Body of pancreas (tissue), 4 donors: ENCODE measurements around the gene KRT86.
"Not testable (repeated sequence)": the region's sequence is repeated elsewhere in the genome, so short reads cannot be mapped to it uniquely, and the experiment has no call there.

Experiments used
- POLR2A ChIP-seq, 3 donors: fragments of 450-650 bp; IDR thresholded peaks; one replicate each; pipeline ENCODE4 v1.6.1; 2016; ENCODE audit warnings: antibody characterized with exemption in 3 of 3, mild to moderate bottlenecking in 2 of 3
- TF ChIP-seq, protein P1 (sequence below), 7 experiments: fragments of 450-650 bp in 4 of 7; fragments of 200-600 bp in 3 of 7; sonication (generic) in 3 of 7; IDR thresholded peaks; one replicate each; pipeline ENCODE4 v1.5.1; 2016 to 2019; ENCODE audit warnings: antibody characterized with exemption in 7 of 7

GRCh38 chr12:52240247-52240646 is 34.2 kb upstream of the KRT86 start:
- TF ChIP-seq, protein P1, sequence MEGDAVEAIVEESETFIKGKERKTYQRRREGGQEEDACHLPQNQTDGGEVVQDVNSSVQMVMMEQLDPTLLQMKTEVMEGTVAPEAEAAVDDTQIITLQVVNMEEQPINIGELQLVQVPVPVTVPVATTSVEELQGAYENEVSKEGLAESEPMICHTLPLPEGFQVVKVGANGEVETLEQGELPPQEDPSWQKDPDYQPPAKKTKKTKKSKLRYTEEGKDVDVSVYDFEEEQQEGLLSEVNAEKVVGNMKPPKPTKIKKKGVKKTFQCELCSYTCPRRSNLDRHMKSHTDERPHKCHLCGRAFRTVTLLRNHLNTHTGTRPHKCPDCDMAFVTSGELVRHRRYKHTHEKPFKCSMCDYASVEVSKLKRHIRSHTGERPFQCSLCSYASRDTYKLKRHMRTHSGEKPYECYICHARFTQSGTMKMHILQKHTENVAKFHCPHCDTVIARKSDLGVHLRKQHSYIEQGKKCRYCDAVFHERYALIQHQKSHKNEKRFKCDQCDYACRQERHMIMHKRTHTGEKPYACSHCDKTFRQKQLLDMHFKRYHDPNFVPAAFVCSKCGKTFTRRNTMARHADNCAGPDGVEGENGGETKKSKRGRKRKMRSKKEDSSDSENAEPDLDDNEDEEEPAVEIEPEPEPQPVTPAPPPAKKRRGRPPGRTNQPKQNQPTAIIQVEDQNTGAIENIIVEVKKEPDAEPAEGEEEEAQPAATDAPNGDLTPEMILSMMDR (IDR thresholded peaks at IDR 0.05), result not testable (repeated sequence)
- TF ChIP-seq POLR2A (IDR thresholded peaks at IDR 0.05), result not testable (repeated sequence)
